Caco-2 (cell line): ENCODE results near the gene ASPHD1. TPM values are rescaled to one million over a fixed set of nuclear protein-coding genes. Genes with fewer than 3 reads are reported as not detected.

Experiments used
- BruUV-seq: library from RNA; stranded (reverse); fragments of 400-500 nt; replicated peaks from 2 replicates; lab custom pipeline; 2021; lab: Mats Ljungman, UMichigan
- CTCF ChIA-PET: fragments of 300-600 bp; sonication (Branson Sonifier 250); formaldehyde crosslinking; loops from one replicate; lab custom pipeline; 2022; ENCODE audit warnings: antibody characterized with exemption; lab: Charles Lee
- POLR2A ChIA-PET: fragments of 300-600 bp; sonication (Branson Sonifier 250); formaldehyde crosslinking; loops from one replicate; lab custom pipeline; 2022; ENCODE audit warnings: antibody characterized with exemption; lab: Charles Lee
- DNase-seq, 2 experiments: peaks; one replicate each; pipeline versions ENCODE4 v3.0.0 to v3.0.0-alpha.2; 2020 to 2022
- H3K27me3 ChIP-seq: replicated peaks from 2 replicates; pipeline ENCODE4 v1.6.0; 2011; ENCODE audit warnings: low read length; ENCODE audit not compliant: control insufficient read depth, insufficient read depth
- H3K36me3 ChIP-seq: 2 replicates; pipeline ENCODE4 v1.5.1; 2011; ENCODE audit warnings: low read length; ENCODE audit not compliant: control insufficient read depth, insufficient read depth
- H3K4me1 ChIP-seq: fragments of 250-450 bp; sonication (Bioruptor Pico); 2 replicates; pipeline ENCODE4 v1.5.1; 2020; ENCODE audit warnings: mild to moderate bottlenecking
- H3K4me3 ChIP-seq: 2 replicates; pipeline ENCODE4 v1.5.1; 2011; ENCODE audit warnings: low read depth, mild to moderate bottlenecking, control low read depth, low read length
- H3K9me3 ChIP-seq: fragments of 250-450 bp; sonication (Bioruptor Pico); 2 replicates; pipeline ENCODE4 v1.5.1; 2020; ENCODE audit warnings: mild to moderate bottlenecking, moderate library complexity
- H3K27ac Mint-ChIP-seq: one replicate; pipeline ENCODE4 v1.8.0; 2022; ENCODE audit warnings: mixed read lengths; ENCODE audit not compliant: unreplicated experiment
- H3K27me3 Mint-ChIP-seq: one replicate; pipeline ENCODE4 v1.8.0; 2022; ENCODE audit warnings: mixed read lengths; ENCODE audit not compliant: insufficient read depth, unreplicated experiment
- H3K36me3 Mint-ChIP-seq: one replicate; pipeline ENCODE4 v1.8.0; 2022; ENCODE audit warnings: mild to moderate bottlenecking, mixed read lengths; ENCODE audit not compliant: insufficient read depth, unreplicated experiment
- H3K4me1 Mint-ChIP-seq: one replicate; pipeline ENCODE4 v1.8.0; 2022; ENCODE audit warnings: low read depth, mixed read lengths; ENCODE audit not compliant: unreplicated experiment
- H3K4me3 Mint-ChIP-seq: one replicate; pipeline ENCODE4 v1.8.0; 2022; ENCODE audit warnings: mild to moderate bottlenecking, moderate library complexity, mixed read lengths; ENCODE audit not compliant: unreplicated experiment
- H3K9me3 Mint-ChIP-seq: one replicate; pipeline ENCODE4 v1.8.0; 2022; ENCODE audit warnings: mixed read lengths; ENCODE audit not compliant: unreplicated experiment
- CTCF ChIP-seq, 2 experiments: fragments of 200-600 bp in 1 of 2; IDR thresholded peaks; 1 replicate in 1 of 2; 2 replicates in 1 of 2; pipeline versions ENCODE4 v1.5.1 to v1.8.0; 2011 to 2022; ENCODE audit warnings: antibody characterized with exemption in 1 of 2, control low read depth in 1 of 2, inconsistent platforms in 1 of 2, low read depth in 1 of 2, low read length in 1 of 2, mild to moderate bottlenecking in 1 of 2, moderate library complexity in 1 of 2; ENCODE audit not compliant: insufficient read depth in 1 of 2, severe bottlenecking in 1 of 2, unreplicated experiment in 1 of 2
- intact Hi-C: fragments of 100-400 bp; cut with micrococcal nuclease; formaldehyde crosslinking; loops from one replicate; pipeline ENCODE4 v1.10.0; 2022; ENCODE audit not compliant: unreplicated experiment
- total RNA-seq: library from RNA; stranded (reverse); gene quantifications from 2 replicates; pipeline ENCODE4 v1.2.3, GENCODE V29; 2022

Gene ASPHD1
- total RNA-seq, 1 experiment from 2014 or later, result 13.2 TPM

- H3K4me1 Mint-ChIP-seq, result no peaks in the 10 kb centered on the region
- no peaks in the 10 kb centered on the region for H3K27me3 Mint-ChIP-seq
- intact Hi-C loops, result no loop called here
- Histone ChIP-seq H3K9me3 (no peaks in the 10 kb centered on the region), H3K36me3 (no peaks in the 10 kb centered on the region), H3K4me1 (no peaks in the 10 kb centered on the region), H3K4me3 (no peak overlapping the region), H3K27me3 (no peaks in the 10 kb centered on the region)
- H3K4me3 Mint-ChIP-seq, result no peak overlapping the region
- no peak for TF ChIP-seq CTCF (IDR thresholded peaks at IDR 0.05; ENCODE audit: insufficient read depth in 1 of 2, low read depth in 1 of 2, low read length in 1 of 2, severe bottlenecking in 1 of 2, unreplicated experiment in 1 of 2)
- H3K36me3 Mint-ChIP-seq, result no peaks in the 10 kb centered on the region
- ChIA-PET POLR2A (no interaction called here), CTCF (interaction anchor here (0.6 kb wide), 1 partner anchor 101 kb away, joined by 4 read pairs; no protein-coding TSS in a partner anchor)
- BruUV-seq, result no TSS peak
- H3K9me3 Mint-ChIP-seq, result no peaks in the 10 kb centered on the region
- H3K27ac Mint-ChIP-seq, result no peak overlapping the region
- no peak for DNase-seq
Observed at GRCh38 chr16:29871822-29872546, 28.3 kb upstream of the ASPHD1 start.

- POLR2A ChIA-PET, result no interaction called here
- Mint-ChIP-seq H3K9me3 (no peaks in the 10 kb centered on the region), H3K4me3 (no peak overlapping the region), H3K36me3 (peaks cover 5% of the 10 kb centered on the region), H3K27me3 (no peaks in the 10 kb centered on the region), H3K27ac (no peak overlapping the region), H3K4me1 (no peaks in the 10 kb centered on the region)
- no peak for TF ChIP-seq CTCF (IDR thresholded peaks at IDR 0.05; ENCODE audit: insufficient read depth in 1 of 2, low read depth in 1 of 2, low read length in 1 of 2, severe bottlenecking in 1 of 2, unreplicated experiment in 1 of 2)
- no peaks in the 10 kb centered on the region for H3K36me3 ChIP-seq
- CTCF ChIA-PET, result no interaction called here
- no peaks in the 10 kb centered on the region for H3K4me1 ChIP-seq
- no peak overlapping the region for H3K4me3 ChIP-seq
- no peaks in the 10 kb centered on the region for H3K27me3 ChIP-seq
- H3K9me3 ChIP-seq, result no peaks in the 10 kb centered on the region
- DNase-seq, result no peak
- intact Hi-C loops, result no loop called here
- BruUV-seq, result no TSS peak
Observed at GRCh38 chr16:29873319-29873718, 27.0 kb upstream of the ASPHD1 start.

- ChIA-PET POLR2A (no interaction called here), CTCF (no interaction called here)
- no peak overlapping the region for H3K27ac Mint-ChIP-seq
- H3K4me3 ChIP-seq, result no peak overlapping the region
- H3K27me3 Mint-ChIP-seq, result no peaks in the 10 kb centered on the region
- peaks cover 5% of the 10 kb centered on the region for H3K36me3 Mint-ChIP-seq
- no peaks in the 10 kb centered on the region for H3K4me1 Mint-ChIP-seq
- no peak for TF ChIP-seq CTCF (IDR thresholded peaks at IDR 0.05; ENCODE audit: insufficient read depth in 1 of 2, low read depth in 1 of 2, low read length in 1 of 2, severe bottlenecking in 1 of 2, unreplicated experiment in 1 of 2)
- no peaks in the 10 kb centered on the region for H3K27me3 ChIP-seq
- H3K4me3 Mint-ChIP-seq, result no peak overlapping the region
- H3K9me3 Mint-ChIP-seq, result no peaks in the 10 kb centered on the region
- H3K4me1 ChIP-seq, result no peaks in the 10 kb centered on the region
- no peaks in the 10 kb centered on the region for H3K9me3 ChIP-seq
- no peak for DNase-seq
- no peaks in the 10 kb centered on the region for H3K36me3 ChIP-seq
- intact Hi-C loops, result no loop called here
- no TSS peak for BruUV-seq
Observed at GRCh38 chr16:29875206-29875605, 25.1 kb upstream of the ASPHD1 start.
